ENCODE results near the gene ALG9.

The ALG9 gene

DNA sequence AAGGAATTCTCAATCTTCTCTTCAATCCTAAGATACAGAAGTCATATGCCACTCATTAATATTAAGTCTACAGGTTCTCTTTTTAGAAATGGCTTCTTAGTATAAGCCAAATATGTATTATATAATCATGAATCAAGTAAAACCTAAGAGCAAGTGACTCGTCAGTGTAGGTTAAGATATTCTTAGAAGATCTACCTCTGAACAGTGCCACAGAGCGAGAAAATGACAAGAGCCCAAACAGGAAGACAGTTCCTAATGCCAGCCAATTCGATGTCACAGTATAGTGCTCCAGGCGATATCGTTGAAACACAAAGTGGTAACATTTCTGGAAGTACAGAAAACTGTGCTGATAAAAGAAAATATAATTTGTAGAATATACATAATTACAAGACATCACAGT lies 33.3 kb downstream of the ALG9 start:
- no peak for DNase-seq (ENCODE audit: low read depth)
- no peak for TF ChIP-seq CTCF (IDR thresholded peaks at IDR 0.05; ENCODE audit: low read depth, low read length, missing control alignments)
- no peak overlapping the region for H3K4me3 ChIP-seq (ENCODE audit: low read depth, low read length)
- in situ Hi-C loops (cut with HindIII; ENCODE audit: low sequenced_read_pairs), result no loop called here

GRCh38 chr11:111837366-111837891 lies 34.0 kb downstream of the ALG9 start:
- no peak for TF ChIP-seq CTCF (IDR thresholded peaks at IDR 0.05; ENCODE audit: low read depth, low read length, missing control alignments)
- no peak for DNase-seq (ENCODE audit: low read depth)
- H3K4me3 ChIP-seq (ENCODE audit: low read depth, low read length), result no peak overlapping the region
- in situ Hi-C loops (cut with HindIII; ENCODE audit: low sequenced_read_pairs), result no loop called here

- no peak for TF ChIP-seq CTCF (IDR thresholded peaks at IDR 0.05; ENCODE audit: low read depth, low read length, missing control alignments)
Measured at GRCh38 chr11:111836721-111837120, 34.7 kb downstream of the ALG9 start.

GRCh38 chr11:111836162-111836561 lies 35.2 kb downstream of the ALG9 start:
- DNase-seq (ENCODE audit: low read depth), result no peak

More at GRCh38 chr11:111836721-111837120, 34.7 kb downstream of the ALG9 start:
- in situ Hi-C loops (cut with HindIII; ENCODE audit: low sequenced_read_pairs), result no loop called here
- no peak overlapping the region for H3K4me3 ChIP-seq (ENCODE audit: low read depth, low read length)
- no peak for DNase-seq (ENCODE audit: low read depth)

DNA sequence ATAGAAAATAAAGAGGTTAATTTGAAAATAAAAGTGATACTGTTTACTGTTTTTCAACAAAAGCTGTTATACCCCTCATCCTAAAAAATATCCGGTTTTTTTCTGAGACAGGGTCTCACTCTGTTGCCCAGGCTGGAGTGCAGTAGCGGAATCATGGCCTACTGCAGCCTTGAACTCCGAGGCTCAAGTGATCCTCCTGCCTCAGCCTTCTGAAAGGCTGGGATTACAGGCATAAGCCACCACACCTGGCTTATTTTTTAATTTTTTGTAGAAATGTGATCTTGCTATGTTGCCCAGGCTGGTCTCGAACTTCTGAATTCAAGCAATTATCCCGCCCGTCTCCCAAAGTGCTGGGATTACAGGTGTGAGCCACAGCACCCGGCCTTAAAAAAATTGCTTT lies 35.7 kb downstream of the ALG9 start:
- no peak for TF ChIP-seq CTCF (IDR thresholded peaks at IDR 0.05; ENCODE audit: low read depth, low read length, missing control alignments)
- no peak for DNase-seq (ENCODE audit: low read depth)
- in situ Hi-C loops (cut with HindIII; ENCODE audit: low sequenced_read_pairs), result no loop called here
- no peak overlapping the region for H3K4me3 ChIP-seq (ENCODE audit: low read depth, low read length)

More at GRCh38 chr11:111836162-111836561, 35.2 kb downstream of the ALG9 start:
- TF ChIP-seq CTCF (IDR thresholded peaks at IDR 0.05; ENCODE audit: low read depth, low read length, missing control alignments), result no peak
- in situ Hi-C loops (cut with HindIII; ENCODE audit: low sequenced_read_pairs), result no loop called here
- no peak overlapping the region for H3K4me3 ChIP-seq (ENCODE audit: low read depth, low read length)

- in situ Hi-C loops (cut with HindIII; ENCODE audit: low sequenced_read_pairs), result no loop called here
- no peak for DNase-seq (ENCODE audit: low read depth)
- no peak overlapping the region for H3K4me3 ChIP-seq (ENCODE audit: low read depth, low read length)
- no peak for TF ChIP-seq CTCF (IDR thresholded peaks at IDR 0.05; ENCODE audit: low read depth, low read length, missing control alignments)
Measured at GRCh38 chr11:111834432-111835163, 36.8 kb downstream of the ALG9 start.
